Peyer's patch (tissue), 4 donors: ENCODE results near the gene PTX4. TPM values are rescaled to one million over a fixed set of nuclear protein-coding genes. Genes with fewer than 3 reads are reported as not detected.
"Not testable (repeated sequence)": the region's sequence is repeated elsewhere in the genome, so short reads cannot be mapped to it uniquely, and the experiment has no call there.

Experiments used
- DNase-seq, 3 donors: peaks; one replicate each; pipeline ENCODE4 v3.0.0-alpha.2; 2017 to 2019
- H3K27ac ChIP-seq, 4 donors: fragments of 200-600 bp; sonication (generic); one replicate each; pipeline ENCODE4 v1.5.1; 2016 to 2019
- H3K27me3 ChIP-seq, 2 donors: fragments of 200-600 bp; sonication (generic); one replicate each; pipeline ENCODE4 v1.5.1; 2019
- H3K36me3 ChIP-seq, 3 donors: fragments of 200-600 bp; sonication (generic); one replicate each; pipeline ENCODE4 v1.5.1; 2016 to 2019
- H3K4me1 ChIP-seq, 4 donors: fragments of 200-600 bp; sonication (generic); one replicate each; pipeline ENCODE4 v1.5.1; 2016 to 2019
- H3K4me3 ChIP-seq, 4 donors: fragments of 200-600 bp; sonication (generic); 1 replicate in 3 of 4; 2 replicates in 1 of 4; pipeline ENCODE4 v1.5.1; 2016 to 2019; ENCODE audit warnings: mild to moderate bottlenecking in 1 of 4
- H3K9me3 ChIP-seq, 4 donors: fragments of 200-600 bp; sonication (generic); one replicate each; pipeline ENCODE4 v1.5.1; 2016 to 2019; ENCODE audit warnings: mild to moderate bottlenecking in 1 of 4
- CTCF ChIP-seq, 6 experiments: fragments of 450-650 bp in 4 of 6; fragments of 200-600 bp in 2 of 6; sonication (generic) in 1 of 6; IDR thresholded peaks; one replicate each; pipeline ENCODE4 v1.5.1; 2017 to 2019; ENCODE audit warnings: antibody characterized with exemption in 6 of 6, mild to moderate bottlenecking in 3 of 6, moderate library complexity in 1 of 6
- POLR2A ChIP-seq, 2 donors: fragments of 450-650 bp; IDR thresholded peaks; one replicate each; pipeline ENCODE4 v1.5.1; 2017; ENCODE audit warnings: antibody characterized with exemption in 2 of 2, mild to moderate bottlenecking in 2 of 2, moderate library complexity in 2 of 2
- total RNA-seq, 4 donors: library from RNA; depleted of rRNA; stranded (reverse); fragments of >200 nt; gene quantifications; one replicate each; pipeline ENCODE4 v1.1.0, GENCODE V29; 2016

Gene PTX4
- total RNA-seq, 4 donors from 2014 or later, result not detected

DNA sequence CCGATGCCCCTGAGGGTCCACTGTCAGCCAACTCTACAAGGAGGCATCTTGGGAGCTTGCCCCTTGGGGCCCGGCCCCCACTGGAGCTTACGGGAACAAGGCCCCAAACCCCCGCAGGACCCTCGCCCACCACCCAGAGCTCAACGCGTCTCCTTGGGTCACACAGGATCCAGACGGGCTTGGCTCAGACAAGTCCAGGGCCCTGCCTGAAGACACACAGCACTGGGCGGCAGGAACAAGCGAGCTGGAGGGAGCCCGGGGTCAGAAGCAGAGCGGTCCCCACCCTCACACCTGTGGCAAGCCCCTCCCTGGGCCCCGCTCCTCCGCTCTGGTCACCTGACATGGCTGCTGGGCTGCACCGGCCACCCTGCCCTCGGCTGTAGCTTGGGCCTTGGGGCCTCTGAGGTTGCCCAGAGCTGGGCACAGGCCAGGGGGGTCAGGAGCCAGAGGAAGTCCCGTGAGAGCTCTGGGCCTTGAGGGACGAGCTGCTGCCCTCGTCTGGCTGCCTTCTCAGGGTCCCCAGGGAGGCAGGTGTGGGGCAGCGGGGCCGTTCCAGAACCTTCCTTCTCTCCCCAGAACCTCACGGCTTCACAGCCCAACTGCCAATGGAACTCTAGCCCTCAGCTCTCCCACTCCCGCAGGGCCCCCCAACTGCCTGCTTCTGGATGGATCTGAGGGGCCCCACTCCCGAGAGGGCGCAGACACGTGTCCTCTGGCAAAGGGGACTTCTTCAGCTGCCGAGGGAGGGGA, 44.6 kb downstream of the PTX4 start, which contains the start of gene CCDC154:
Gene CCDC154 (minus strand): TSS at position 577 of the 750 bp plus-strand sequence. CDS start 234 bp downstream, at position 343.
- H3K9me3 ChIP-seq, result no peaks in the 10 kb centered on the region
- H3K27me3 ChIP-seq, result no peaks in the 10 kb centered on the region
- peaks cover 0 to 13% (median 3%) of the 10 kb centered on the region in 4 donors for H3K4me1 ChIP-seq
- peak within 1 kb of the TSS in 2 of 4 donors; percentile 57 to 88 for H3K27ac ChIP-seq
- DNase-seq, result no peak
- H3K36me3 ChIP-seq, result peaks cover 0 to 36% (median 0%) of the 10 kb centered on the region in 3 donors
- H3K4me3 ChIP-seq, result no peak within 1 kb of the TSS
- no peak for TF ChIP-seq CTCF (IDR thresholded peaks at IDR 0.05)

- Histone ChIP-seq H3K27ac (no peak overlapping the region), H3K27me3 (no peaks in the 10 kb centered on the region), H3K9me3 (no peaks in the 10 kb centered on the region), H3K4me3 (no peak overlapping the region), H3K36me3 (peaks cover 0 to 33% (median 0%) of the 10 kb centered on the region in 3 donors), H3K4me1 (peaks cover 0 to 13% (median 3%) of the 10 kb centered on the region in 4 donors)
- TF ChIP-seq CTCF (IDR thresholded peaks at IDR 0.05), result no peak
- no peak for TF ChIP-seq POLR2A (IDR thresholded peaks at IDR 0.05)
- DNase-seq, result no peak
These were observed 45.3 kb downstream of the PTX4 start for GRCh38 chr16:1443403-1443973.

DNA sequence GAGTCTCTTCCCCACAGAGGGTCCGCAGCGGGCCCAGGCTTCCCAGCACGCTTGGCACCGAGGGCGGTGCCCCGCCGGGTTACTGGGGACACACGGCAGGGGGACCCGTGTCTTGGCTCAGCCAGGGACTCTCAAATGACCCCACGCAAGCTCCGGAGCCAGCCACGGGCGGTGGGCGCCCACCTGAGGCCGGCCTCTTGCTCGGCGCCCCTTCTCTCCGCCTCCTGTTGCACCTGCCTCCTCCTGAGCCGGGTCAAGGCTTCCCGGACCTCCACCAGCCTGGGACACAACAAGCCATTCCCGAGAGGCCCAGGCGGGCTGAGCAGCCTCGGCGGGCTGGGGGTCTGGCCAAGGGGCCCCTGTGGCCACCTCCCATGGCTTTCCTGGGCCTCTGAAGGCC, 46.0 kb downstream of the PTX4 start:
- TF ChIP-seq POLR2A (IDR thresholded peaks at IDR 0.05), result no peak
- no peak for TF ChIP-seq CTCF (IDR thresholded peaks at IDR 0.05)
- no peak for DNase-seq
- Histone ChIP-seq H3K4me3 (no peak overlapping the region), H3K9me3 (no peaks in the 10 kb centered on the region), H3K36me3 (peaks cover 0 to 25% (median 0%) of the 10 kb centered on the region in 3 donors), H3K27me3 (no peaks in the 10 kb centered on the region), H3K27ac (no peak overlapping the region), H3K4me1 (peaks cover 0 to 13% (median 3%) of the 10 kb centered on the region in 4 donors)

GRCh38 chr16:1441391-1441829, 47.3 kb downstream of the PTX4 start:
- H3K9me3 ChIP-seq, result no peaks in the 10 kb centered on the region
- no peak overlapping the region for H3K4me3 ChIP-seq
- H3K27me3 ChIP-seq, result no peaks in the 10 kb centered on the region
- no peak for DNase-seq
- no peak overlapping the region for H3K27ac ChIP-seq
- TF ChIP-seq CTCF (IDR thresholded peaks at IDR 0.05) (no peak), POLR2A (IDR thresholded peaks at IDR 0.05) (no peak)
- peaks cover 0 to 13% (median 3%) of the 10 kb centered on the region in 4 donors for H3K4me1 ChIP-seq
- peaks cover 0 to 12% (median 0%) of the 10 kb centered on the region in 3 donors for H3K36me3 ChIP-seq

DNA sequence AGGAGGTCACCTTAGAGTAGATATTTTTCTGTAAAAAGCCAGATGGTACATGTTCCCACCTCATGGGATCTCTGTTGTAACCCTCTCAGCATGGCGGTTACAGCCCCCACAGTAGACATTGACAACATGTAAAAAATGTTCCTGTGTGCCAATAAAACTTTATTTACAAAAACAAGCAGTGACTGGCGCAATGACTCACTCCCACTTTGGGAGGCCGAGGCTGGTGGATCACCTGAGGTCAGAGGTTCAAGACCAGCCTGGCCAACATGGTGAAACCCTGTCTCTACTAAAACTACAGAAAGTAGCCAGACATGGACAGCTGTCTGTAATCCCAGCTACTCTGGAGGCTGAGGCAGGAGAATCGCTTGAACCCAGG, 49.1 kb downstream of the PTX4 start:
- H3K9me3 ChIP-seq, H3K4me1 ChIP-seq, H3K27me3 ChIP-seq, H3K36me3 ChIP-seq, H3K4me3 ChIP-seq, DNase-seq, H3K27ac ChIP-seq: not testable (repeated sequence)

DNA sequence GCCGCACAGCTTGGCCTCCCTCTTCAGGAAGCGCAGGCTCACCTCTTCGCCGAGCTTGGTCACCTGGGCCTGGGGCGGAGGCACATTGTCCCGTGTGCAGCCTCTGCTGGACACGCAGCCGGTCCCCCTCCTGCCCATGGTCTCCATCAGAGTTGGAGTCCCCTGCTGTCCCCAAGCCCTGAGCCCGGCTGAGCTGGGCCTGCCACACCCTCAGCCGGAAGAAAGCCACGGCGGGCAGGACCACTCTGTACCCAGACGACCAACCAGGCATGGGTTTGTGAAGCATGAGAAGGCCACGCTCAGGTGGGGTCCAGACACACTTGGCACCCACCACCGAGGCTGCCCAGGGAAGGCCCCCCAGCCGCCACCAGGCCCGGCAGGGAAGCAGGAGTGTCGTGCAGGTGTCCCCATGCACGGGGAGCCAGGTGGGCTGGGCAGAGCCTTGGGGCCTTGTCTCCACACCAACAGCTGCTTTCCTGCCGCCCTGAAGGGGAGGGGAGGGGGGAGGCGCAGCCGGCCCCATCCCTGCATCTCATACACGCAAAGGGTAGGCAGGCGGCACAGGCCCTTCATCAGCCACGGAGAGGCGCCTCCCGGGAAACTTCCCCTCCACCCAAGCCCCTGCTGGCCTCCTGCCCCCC, 49.6 kb downstream of the PTX4 start:
- no peaks in the 10 kb centered on the region for H3K9me3 ChIP-seq
- DNase-seq, result no peak
- no peak overlapping the region for H3K4me3 ChIP-seq
- H3K27me3 ChIP-seq, result no peaks in the 10 kb centered on the region
- H3K36me3 ChIP-seq, result no peaks in the 10 kb centered on the region
- H3K27ac ChIP-seq, result no peak overlapping the region
- TF ChIP-seq CTCF (IDR thresholded peaks at IDR 0.05) (no peak), POLR2A (IDR thresholded peaks at IDR 0.05) (no peak)
- H3K4me1 ChIP-seq, result no peaks in the 10 kb centered on the region
